ENCODE measurements around the gene FADS2.

The FADS2 gene

GRCh38 chr11:61866958-61867343 lies 38.9 kb downstream of the FADS2 start:
- no peaks in the 10 kb centered on the region for H3K9me3 Mint-ChIP-seq
- peaks cover 24% of the 10 kb centered on the region for H3K36me3 Mint-ChIP-seq (ENCODE audit: low read depth)
- TF ChIP-seq CTCF (IDR thresholded peaks at IDR 0.05; ENCODE audit: unreplicated experiment in 3 of 3) = no peak
- H3K4me3 Mint-ChIP-seq = no peak overlapping the region
- H3K27ac Mint-ChIP-seq = no peak overlapping the region
- H3K27me3 Mint-ChIP-seq (ENCODE audit: low read depth) = peaks cover 3% of the 10 kb centered on the region
- peaks cover 11% of the 10 kb centered on the region for H3K4me1 Mint-ChIP-seq

GRCh38 chr11:61868571-61869428 lies 40.7 kb downstream of the FADS2 start:
- Mint-ChIP-seq H3K27me3 (ENCODE audit: low read depth) (peaks cover 6% of the 10 kb centered on the region), H3K27ac (no peak overlapping the region), H3K4me3 (no peak overlapping the region), H3K4me1 (peaks cover 11% of the 10 kb centered on the region), H3K36me3 (ENCODE audit: low read depth) (peaks cover 14% of the 10 kb centered on the region), H3K9me3 (no peaks in the 10 kb centered on the region)
- TF ChIP-seq CTCF (IDR thresholded peaks at IDR 0.05; ENCODE audit: unreplicated experiment in 3 of 3) = no peak

- Mint-ChIP-seq H3K36me3 (ENCODE audit: low read depth) (peaks cover 12% of the 10 kb centered on the region), H3K27me3 (ENCODE audit: low read depth) (peaks cover 6% of the 10 kb centered on the region), H3K4me3 (no peak overlapping the region), H3K9me3 (no peaks in the 10 kb centered on the region), H3K27ac (no peak overlapping the region), H3K4me1 (peaks cover 11% of the 10 kb centered on the region)
- no peak for TF ChIP-seq CTCF (IDR thresholded peaks at IDR 0.05; ENCODE audit: unreplicated experiment in 3 of 3)
These were observed 41.3 kb downstream of the FADS2 start for GRCh38 chr11:61869429-61869707.

- H3K27ac Mint-ChIP-seq = no peak overlapping the region
- peaks cover 6% of the 10 kb centered on the region for H3K27me3 Mint-ChIP-seq (ENCODE audit: low read depth)
- H3K4me1 Mint-ChIP-seq = peaks cover 11% of the 10 kb centered on the region
- H3K9me3 Mint-ChIP-seq = no peaks in the 10 kb centered on the region
- no peak for TF ChIP-seq CTCF (IDR thresholded peaks at IDR 0.05; ENCODE audit: unreplicated experiment in 3 of 3)
- no peak overlapping the region for H3K4me3 Mint-ChIP-seq
- peaks cover 8% of the 10 kb centered on the region for H3K36me3 Mint-ChIP-seq (ENCODE audit: low read depth)
These were observed 41.8 kb downstream of the FADS2 start for GRCh38 chr11:61869708-61870451.

GRCh38 chr11:61870541-61871031 lies 42.5 kb downstream of the FADS2 start:
- H3K27me3 Mint-ChIP-seq (ENCODE audit: low read depth) = peaks cover 6% of the 10 kb centered on the region

More at GRCh38 chr11:61870541-61871031, 42.5 kb downstream of the FADS2 start:
- peaks cover 11% of the 10 kb centered on the region for H3K4me1 Mint-ChIP-seq
- H3K9me3 Mint-ChIP-seq = no peaks in the 10 kb centered on the region
- H3K36me3 Mint-ChIP-seq (ENCODE audit: low read depth) = peaks cover 5% of the 10 kb centered on the region
- no peak for TF ChIP-seq CTCF (IDR thresholded peaks at IDR 0.05; ENCODE audit: unreplicated experiment in 3 of 3)
- peak overlapping the region; percentile 12 to 71 (median 58) for H3K4me3 Mint-ChIP-seq
- peak overlapping the region; percentile 17 to 63 (median 59) for H3K27ac Mint-ChIP-seq

All from nephron (organoid).